K562 (cell line): ENCODE data around the gene MAP3K15. TPM values are rescaled to one million over a fixed set of nuclear protein-coding genes. Genes with fewer than 3 reads are reported as not detected.
A peak's percentile ranks its signal among the peaks of the same experiment; 100 is the strongest.

Experiments used
- ATAC-seq: fragments of 200-7000 bp; cut with Tn5 transposase; 3 replicates; pipeline ENCODE4 v1.9.1; 2020; ENCODE audit warnings: moderate library complexity
- BruUV-seq: library from RNA; stranded (reverse); fragments of 400-500 nt; replicated peaks from 2 replicates; lab custom pipeline; 2021; lab: Mats Ljungman, UMichigan
- CTCF ChIA-PET: fragments of 300-600 bp; formaldehyde crosslinking; extraction: SDS; loops from one replicate; lab custom pipeline; 2021; ENCODE audit warnings: low intra/inter-chr PET ratio; lab: Yijun Ruan, JAX
- POLR2A ChIA-PET: fragments of 300-600, 350-650 bp; sonication (Branson Sonifier 250); formaldehyde crosslinking; extraction: SDS; loops from one replicate; lab custom pipeline; 2021; ENCODE audit warnings: antibody characterized with exemption, inconsistent platforms; lab: Yijun Ruan, JAX
- DNase-seq, 4 experiments: peaks; one replicate each; pipeline versions ENCODE4 v3.0.0 to v3.0.0-alpha.2; 2011 to 2018; ENCODE audit warnings: low spot score in 3 of 4, mixed read lengths in 3 of 4; ENCODE audit errors: extremely low read depth in 1 of 4
- FAIRE-seq: peaks from 2 replicates; lab custom pipeline; 2011; peaks lifted over from hg19 to GRCh38; lab: Jason Lieb, UNC
- H2AFZ ChIP-seq: 2 replicates; pipeline ENCODE4 v1.6.0; 2011; ENCODE audit warnings: low read depth, low read length, control low read depth, inconsistent platforms
- H3K27ac ChIP-seq: fragments of 200-600 bp; 3 replicates; pipeline ENCODE4 v1.8.0; 2011; ENCODE audit warnings: low read depth, mild to moderate bottlenecking, control low read depth, inconsistent platforms, low read length, moderate library complexity, mixed read lengths; ENCODE audit errors: extremely low read depth
- H3K27me3 ChIP-seq, 2 experiments: fragments of 300-600 bp in 1 of 2; 2 replicates in 1 of 2; 3 replicates in 1 of 2; pipeline versions ENCODE4 v1.6.0 to v1.8.0; 2011; ENCODE audit warnings: inconsistent platforms in 2 of 2, low read length in 2 of 2, mild to moderate bottlenecking in 1 of 2, mixed read lengths in 1 of 2, moderate library complexity in 1 of 2; ENCODE audit not compliant: control insufficient read depth in 2 of 2, insufficient read depth in 2 of 2
- H3K36me3 ChIP-seq: fragments of 300-600 bp; 3 replicates; pipeline ENCODE4 v1.8.0; 2011; ENCODE audit warnings: mild to moderate bottlenecking, low read length, inconsistent platforms; ENCODE audit not compliant: control insufficient read depth, insufficient read depth
- H3K4me1 ChIP-seq, 2 experiments: fragments of 200-600 bp in 1 of 2; replicated peaks in 1 of 2; 2 replicates in 1 of 2; 3 replicates in 1 of 2; pipeline versions ENCODE4 v1.5.1 to v1.8.0; 2011; ENCODE audit warnings: inconsistent platforms in 2 of 2, low read length in 2 of 2, mild to moderate bottlenecking in 1 of 2, mixed read lengths in 1 of 2, moderate library complexity in 1 of 2; ENCODE audit not compliant: control insufficient read depth in 2 of 2, insufficient read depth in 2 of 2
- H3K4me2 ChIP-seq: 2 replicates; pipeline ENCODE4 v1.6.1; 2011; ENCODE audit warnings: low read length, control low read depth, inconsistent platforms, mixed read lengths; ENCODE audit not compliant: insufficient read depth
- H3K4me3 ChIP-seq: fragments of 200-600 bp; sonication (generic), shearing (Covaris generic); 2 replicates; pipeline ENCODE4 v1.5.1; 2016; ENCODE audit warnings: control low read depth, inconsistent platforms
- H3K79me2 ChIP-seq: fragments of 200-600 bp; 3 replicates; pipeline ENCODE4 v1.8.0; 2011; ENCODE audit warnings: low read length, inconsistent platforms; ENCODE audit not compliant: control insufficient read depth, insufficient read depth
- H3K9ac ChIP-seq, 2 experiments: 2 replicates each; pipeline versions ENCODE4 v1.6.0 to v1.6.1; 2011; ENCODE audit warnings: low read depth in 2 of 2, low read length in 2 of 2, control low read depth in 1 of 2, inconsistent platforms in 1 of 2, mild to moderate bottlenecking in 1 of 2, mixed read lengths in 1 of 2; ENCODE audit not compliant: insufficient read depth in 1 of 2
- H3K9me1 ChIP-seq: one replicate; pipeline ENCODE4 v1.6.0; 2011; ENCODE audit warnings: inconsistent platforms, mild to moderate bottlenecking, low read length, moderate library complexity; ENCODE audit not compliant: control insufficient read depth, insufficient read depth
- H3K9me3 ChIP-seq: replicated peaks from 2 replicates; pipeline ENCODE4 v1.5.1; 2011; ENCODE audit warnings: low read depth, low read length, inconsistent platforms; ENCODE audit not compliant: control insufficient read depth, insufficient read depth
- H4K20me1 ChIP-seq: replicated peaks from 2 replicates; pipeline ENCODE4 v1.6.1; 2011; ENCODE audit warnings: low read length, inconsistent platforms, mixed read lengths; ENCODE audit not compliant: control insufficient read depth, insufficient read depth
- CTCFL ChIP-seq: IDR thresholded peaks from 2 replicates; pipeline ENCODE4 v1.6.1; 2011; ENCODE audit warnings: borderline replicate concordance, low read depth, mild to moderate bottlenecking, moderate library complexity, low read length; ENCODE audit not compliant: insufficient read depth, poor library complexity, severe bottlenecking
- NRF1 ChIP-seq, 2 experiments: fragments of 450-650 bp; IDR thresholded peaks in 1 of 2; conservative IDR thresholded peaks in 1 of 2; 2 replicates each; pipeline ENCODE4 v1.6.1; 2014; ENCODE audit warnings: mild to moderate bottlenecking in 2 of 2
- PURB ChIP-seq: sonication (generic); formaldehyde crosslinking; IDR thresholded peaks from 2 replicates; pipeline ENCODE4 v1.9.0; 2021; ENCODE audit warnings: low read depth, mild to moderate bottlenecking, missing genetic modification reagents
- STAT5A ChIP-seq: IDR thresholded peaks from 2 replicates; pipeline ENCODE4 v1.6.1; 2012; ENCODE audit warnings: low read length, inconsistent platforms, borderline replicate concordance
- TBP ChIP-seq: optimal IDR thresholded peaks from 2 replicates; pipeline ENCODE3; 2011; ENCODE audit warnings: low read depth, low read length, improper control_type of control experiment
- ZNF507 ChIP-seq: conservative IDR thresholded peaks from 2 replicates; pipeline ENCODE4 v1.6.1; 2017; ENCODE audit warnings: missing genetic modification characterization, missing compliant biosample characterization
- ZNF561 ChIP-seq: fragments of 450-650 bp; formaldehyde crosslinking; conservative IDR thresholded peaks from 2 replicates; pipeline ENCODE4 v1.4.0; 2020; ENCODE audit warnings: mild to moderate bottlenecking, moderate library complexity
- WGBS: fragments of 100-300 bp; shearing (Covaris generic); methylation state at CpG from one replicate; pipeline ENCODE4 v1.1.6; 2016; ENCODE audit warnings: low coverage, mixed read lengths; ENCODE audit not compliant: insufficient coverage; ENCODE audit errors: missing lambda C conversion rate; 5-methylcytosine and 5-hydroxymethylcytosine counted together
- in situ Hi-C: fragments of 300-500 bp; cut with MboI; formaldehyde crosslinking; loops from 4 replicates; pipeline ENCODE4 v1.15.0; 2018; ENCODE audit warnings: inconsistent platforms, mixed read lengths
- intact Hi-C: fragments of 100-400 bp; cut with micrococcal nuclease; formaldehyde crosslinking; loops from 2 replicates; pipeline ENCODE4 v1.14.2; 2022
- polyA plus RNA-seq, 8 experiments: library from polyadenylated mRNA; depleted of rRNA in 4 of 8; stranded (reverse) in 5 of 8; unstranded in 3 of 8; fragments of >200 nt; fragmentation: Nextera tagmentation in 2 of 8; fragmentation: Illumina TruSeq in 1 of 8; extraction: Ambion mirVana in 2 of 8; extraction: Trizol in 1 of 8; gene quantifications; 2 replicates each; pipeline versions ENCODE4 v1.2.1 to v1.2.3, GENCODE V29; 2011 to 2014; ENCODE audit warnings: inconsistent platforms in 1 of 8, missing spikeins in 1 of 8
- total RNA-seq, 7 experiments: library from RNA; depleted of rRNA in 6 of 7; stranded (reverse); fragments of >200 nt in 6 of 7; fragmentation: Illumina TruSeq in 2 of 7; extraction: Trizol in 2 of 7; gene quantifications; 2 replicates each; pipeline versions ENCODE4 v1.2.1 to v1.2.3, GENCODE V29; 2011 to 2021; ENCODE audit warnings: low replicate concordance in 1 of 7

MAP3K15 gene
- total and polyA plus RNA-seq, 9 of the 15 experiments (the other 6 are each of a cell fraction or from before 2014, with no cell fraction given) = 0.03 to 0.29 (median 0.14) TPM; not detected in 5

GRCh38 chrX:19555236-19555635, 39.9 kb upstream of the MAP3K15 start:
- no TSS peak for BruUV-seq
- no peak overlapping the region for H3K4me3 ChIP-seq
- 22% methylated on average over 3 of the region's 5 CpGs for WGBS
- H3K27ac ChIP-seq = no peak overlapping the region
- H3K4me1 ChIP-seq = no peaks in the 10 kb centered on the region
- no peaks in the 10 kb centered on the region for H3K9me3 ChIP-seq
- CTCF ChIA-PET = no interaction called here
- H4K20me1 ChIP-seq = peaks cover 3% of the 10 kb centered on the region; the same call in 1 of the 2 replicates
- no peaks in the 10 kb centered on the region for H3K9me1 ChIP-seq
- H3K4me2 ChIP-seq = no peak overlapping the region
- no peak overlapping the region for H3K9ac ChIP-seq
- no peak for DNase-seq
- no peaks in the 10 kb centered on the region for H3K36me3 ChIP-seq
- intact Hi-C loops = no loop called here
- FAIRE-seq = no peak
- H2AFZ ChIP-seq = no peak overlapping the region
- no peaks in the 10 kb centered on the region for H3K79me2 ChIP-seq
- peaks cover 0 to 10% of the 10 kb centered on the region in 2 experiments; a peak in 2 of 5 replicates for H3K27me3 ChIP-seq
- TF ChIP-seq ZNF507 (tag) (no peak), TBP (no peak), ZNF561 (CRISPR knock-in tag) (no peak)
- TF ChIP-seq, all 486 proteins: peak for 0
- POLR2A ChIA-PET = no interaction called here
- in situ Hi-C loops = no loop called here
- ATAC-seq = no peak

GRCh38 chrX:19554786-19555185, 39.5 kb upstream of the MAP3K15 start:
- FAIRE-seq (no peak), ATAC-seq (no peak), DNase-seq (no peak)
- H3K27ac ChIP-seq = no peak overlapping the region
- H3K79me2 ChIP-seq = no peaks in the 10 kb centered on the region
- ChIA-PET POLR2A (no interaction called here), CTCF (no interaction called here)
- no peak overlapping the region for H2AFZ ChIP-seq
- H3K27me3 ChIP-seq = peaks cover 0 to 10% of the 10 kb centered on the region in 2 experiments; a peak in 2 of 5 replicates
- H3K9ac ChIP-seq = no peak overlapping the region
- no TSS peak for BruUV-seq
- H4K20me1 ChIP-seq = peaks cover 3% of the 10 kb centered on the region; the same call in 1 of the 2 replicates
- intact Hi-C loops = no loop called here
- TF ChIP-seq PURB (CRISPR knock-in tag) (no peak), CTCFL (no peak), NRF1 (conservative IDR thresholded peaks at IDR 0.05 in 1 of 2, IDR thresholded peaks at IDR 0.05 in 1 of 2) (0 out of 4 replicates have a peak, but pooled peaks of 1 of the 2 experiments have one; percentile 12), STAT5A (no peak)
- no peak overlapping the region for H3K4me2 ChIP-seq
- H3K36me3 ChIP-seq = no peaks in the 10 kb centered on the region
- H3K4me1 ChIP-seq = no peaks in the 10 kb centered on the region
- H3K9me3 ChIP-seq = no peaks in the 10 kb centered on the region
- no peak overlapping the region for H3K4me3 ChIP-seq
- H3K9me1 ChIP-seq = no peaks in the 10 kb centered on the region
- in situ Hi-C loops = no loop called here
- WGBS = 4% methylated on average over 3 of the region's 3 CpGs
